NCI-H1930 (cell line): ENCODE data around the gene TAF11.
"Not testable (repeated sequence)": the region's sequence is repeated elsewhere in the genome, so short reads cannot be mapped to it uniquely, and the experiment has no call there.

ENCODE experiments used
- DNase-seq, 2 experiments: peaks; one replicate each; lab custom pipeline; 2025; lab: John Stamatoyannopoulos, UW

The TAF11 gene, protein sequence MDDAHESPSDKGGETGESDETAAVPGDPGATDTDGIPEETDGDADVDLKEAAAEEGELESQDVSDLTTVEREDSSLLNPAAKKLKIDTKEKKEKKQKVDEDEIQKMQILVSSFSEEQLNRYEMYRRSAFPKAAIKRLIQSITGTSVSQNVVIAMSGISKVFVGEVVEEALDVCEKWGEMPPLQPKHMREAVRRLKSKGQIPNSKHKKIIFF

DNA sequence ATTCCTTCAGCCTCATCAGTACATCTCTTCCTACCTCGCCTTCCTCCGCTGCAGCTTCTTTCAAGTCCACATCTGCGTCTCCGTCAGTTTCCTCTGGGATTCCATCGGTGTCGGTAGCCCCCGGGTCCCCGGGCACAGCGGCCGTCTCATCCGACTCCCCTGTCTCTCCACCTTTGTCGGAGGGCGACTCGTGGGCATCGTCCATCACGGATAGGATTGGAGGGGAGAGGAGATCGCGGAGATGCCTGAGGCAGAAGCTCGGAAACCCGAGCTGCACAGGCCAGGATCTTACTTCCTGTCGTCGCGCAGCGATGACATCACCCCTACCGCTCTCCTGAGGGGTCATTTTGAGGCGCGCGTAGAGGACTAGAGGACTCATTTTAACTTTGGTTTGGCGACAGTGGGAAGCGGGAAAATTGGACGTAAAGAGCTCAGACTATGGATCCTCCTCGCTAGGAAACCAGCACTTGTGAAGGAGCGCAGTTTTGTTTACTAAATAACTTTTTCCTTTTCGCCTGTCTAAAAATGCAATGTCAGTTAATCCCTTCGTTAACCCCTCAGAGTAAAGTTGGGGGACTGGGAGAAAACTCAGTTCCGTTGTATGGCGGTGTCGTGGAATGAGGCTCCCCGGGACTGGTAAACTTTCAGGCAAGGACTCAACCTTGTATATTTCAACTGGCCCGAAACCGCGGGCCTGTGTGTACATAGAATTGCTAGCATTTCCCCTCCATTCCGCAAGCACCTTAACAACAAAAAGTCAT lies at the start of gene TAF11:
Gene TAF11, minus strand, starts transcription at position 290 of the 761 bp plus-strand sequence. Its CDS starts 85 bp downstream, at position 205.
- peak; percentile 84 to 90 for DNase-seq

GRCh38 chr6:34934516-34934915 lies 46.7 kb upstream of the TAF11 start:
- DNase-seq: no peak

DNA sequence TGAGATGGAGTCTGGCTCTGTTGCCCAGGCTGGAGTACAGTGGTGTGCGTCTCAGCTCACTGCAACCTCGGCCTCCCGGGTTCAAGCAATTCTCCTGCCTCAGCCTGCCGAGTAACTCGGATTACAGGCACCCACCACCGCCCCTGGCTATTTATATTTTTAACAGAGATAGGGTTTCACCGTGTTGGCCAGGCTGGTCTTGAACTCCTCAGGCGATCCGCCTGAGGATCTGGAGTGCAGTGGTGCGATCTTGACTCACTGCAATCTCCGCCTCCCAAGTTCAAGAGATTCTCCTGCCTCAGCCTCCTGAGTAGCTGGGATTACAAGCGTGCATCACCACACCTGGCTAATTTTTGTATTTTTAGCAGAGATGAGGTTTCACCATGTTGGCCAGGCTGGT lies 44.4 kb upstream of the TAF11 start:
- DNase-seq: not testable (repeated sequence)

GRCh38 chr6:34930221-34930620 lies 42.4 kb upstream of the TAF11 start:
- no peak for DNase-seq

DNA sequence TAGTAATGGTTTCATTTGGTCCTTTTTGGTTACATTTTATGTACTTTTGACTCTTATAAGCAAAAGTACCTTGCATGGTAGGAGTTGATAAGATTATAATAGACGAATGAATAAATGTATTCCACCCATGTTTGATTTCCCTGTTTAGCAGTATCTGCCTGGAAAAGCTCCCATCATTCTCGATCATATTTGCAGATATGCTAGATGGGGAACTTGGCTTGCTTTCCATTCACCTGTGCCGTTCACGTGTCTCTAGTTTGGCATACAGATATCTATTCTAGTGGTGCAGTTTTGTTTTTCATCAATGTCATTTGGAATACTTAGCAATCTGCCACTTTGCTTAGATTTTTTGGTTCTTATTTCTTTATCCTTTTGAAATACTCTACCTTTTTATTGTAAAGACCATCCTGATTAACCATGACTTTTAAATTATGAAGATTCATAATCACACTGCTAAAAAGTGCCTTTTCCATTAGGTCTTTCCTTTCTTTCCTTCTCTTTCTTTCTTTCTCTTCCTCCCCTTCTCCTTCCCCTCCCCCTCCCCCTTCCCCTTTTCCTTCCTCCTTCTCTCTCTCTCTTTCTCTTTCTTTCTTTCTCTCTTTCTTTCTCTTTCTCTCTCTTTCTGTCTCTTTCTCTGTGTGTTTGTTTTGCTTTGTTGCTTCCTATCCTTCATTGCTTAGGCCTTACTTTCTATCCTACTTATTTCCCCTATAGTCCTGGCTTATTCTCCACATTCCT lies 41.6 kb upstream of the TAF11 start:
- no peak for DNase-seq

GRCh38 chr6:34928695-34929094 lies 40.9 kb upstream of the TAF11 start:
- no peak for DNase-seq

- DNase-seq: no peak
Observed at GRCh38 chr6:34928220-34928619, 40.4 kb upstream of the TAF11 start.

DNA sequence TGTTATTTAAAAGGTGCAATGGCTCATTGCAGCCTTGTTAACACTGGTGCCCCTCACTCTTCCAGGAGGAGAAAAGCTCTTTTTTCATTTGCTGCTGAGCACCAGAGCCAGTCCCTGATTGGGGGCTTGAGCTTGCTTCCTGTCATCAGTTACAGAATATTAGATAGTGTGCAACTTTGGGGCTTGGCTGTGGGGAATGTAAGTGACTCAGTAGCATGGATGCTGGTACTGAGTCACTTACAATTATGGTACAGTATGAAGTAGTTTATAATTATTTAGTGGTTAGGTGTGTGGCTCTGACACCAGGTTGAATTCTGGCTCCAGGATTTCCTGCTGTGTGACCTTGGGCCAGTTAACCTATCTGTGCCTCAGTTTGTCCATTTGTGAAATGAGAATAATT lies 38.8 kb upstream of the TAF11 start:
- no peak for DNase-seq

- DNase-seq: no peak
Observed at GRCh38 chr6:34924831-34925625, 37.2 kb upstream of the TAF11 start.

DNA sequence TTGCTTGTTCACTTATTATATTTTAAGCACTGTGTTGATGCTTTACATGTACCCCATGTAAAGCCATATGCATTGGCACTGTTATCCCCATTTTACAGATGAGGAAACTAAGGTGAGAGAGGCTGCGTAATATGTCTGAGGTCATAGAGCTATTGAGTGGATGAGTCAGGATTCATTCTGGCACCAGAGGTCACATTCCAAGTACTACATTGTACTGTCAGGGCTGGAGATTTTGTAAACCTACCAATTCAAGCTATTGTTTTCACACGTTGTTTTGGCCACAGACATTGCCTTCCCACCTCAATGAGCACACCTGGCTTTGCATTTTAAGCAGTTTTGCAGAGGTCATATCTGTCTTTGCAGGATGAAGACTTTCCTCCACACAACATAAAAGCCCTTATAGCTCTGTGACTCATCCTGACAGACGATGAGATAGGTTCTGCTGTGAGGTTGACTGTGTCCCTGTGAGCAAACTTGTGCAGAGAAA lies 34.4 kb upstream of the TAF11 start:
- DNase-seq: no peak

DNA sequence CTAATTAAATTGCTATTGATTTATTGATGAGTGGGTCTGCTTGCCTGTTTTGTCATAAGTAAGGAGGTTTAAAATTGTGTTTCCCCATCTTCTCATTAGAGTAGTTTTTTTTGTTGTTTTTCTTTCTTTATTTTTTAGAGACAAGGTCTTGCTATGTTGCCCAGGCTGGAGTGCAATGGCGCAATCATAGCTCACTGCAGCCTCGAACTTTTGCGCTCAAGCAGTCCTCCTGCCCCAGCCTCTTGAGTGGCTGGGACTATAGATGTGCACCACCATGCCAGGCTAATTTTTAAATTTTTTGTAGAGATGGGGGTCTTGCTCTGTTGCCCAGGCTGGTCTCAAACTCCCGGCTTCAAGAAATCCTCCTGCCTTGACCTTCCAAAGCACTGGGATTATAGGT lies 32.3 kb upstream of the TAF11 start:
- DNase-seq: no peak

GRCh38 chr6:34919651-34920050 lies 31.8 kb upstream of the TAF11 start:
- DNase-seq: no peak

DNA sequence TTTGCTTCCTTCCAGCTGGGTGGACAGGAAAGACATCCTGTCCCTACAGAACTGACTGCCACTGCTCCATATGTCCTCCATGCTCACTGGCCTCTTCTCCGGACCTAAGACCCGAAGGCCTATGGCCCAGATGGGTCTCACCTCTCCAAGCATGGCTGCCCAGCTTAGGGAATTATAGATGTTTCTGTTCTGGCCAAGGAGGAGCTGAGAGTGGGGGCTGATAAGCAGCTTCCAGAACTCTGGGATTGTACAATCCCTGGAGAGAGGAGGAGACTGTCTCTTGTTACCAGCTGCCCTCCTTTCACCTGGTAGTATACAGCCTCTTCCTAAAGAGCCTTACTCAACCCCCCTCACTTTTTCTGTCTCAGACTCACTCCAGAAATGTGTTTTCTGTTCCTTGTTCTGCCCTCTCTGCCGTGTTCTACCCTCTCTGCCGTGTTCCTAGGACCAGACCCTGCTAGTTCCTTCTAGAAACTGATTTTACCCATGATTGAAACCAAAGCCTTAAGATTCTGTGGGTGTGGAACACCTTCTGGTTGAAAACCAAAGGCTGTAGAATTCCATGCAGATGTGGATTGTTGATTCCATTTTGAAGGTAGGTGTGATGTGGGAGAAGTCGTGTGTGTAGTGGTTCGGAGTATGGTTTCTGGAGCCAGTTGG lies 29.9 kb upstream of the TAF11 start:
- DNase-seq: no peak

DNA sequence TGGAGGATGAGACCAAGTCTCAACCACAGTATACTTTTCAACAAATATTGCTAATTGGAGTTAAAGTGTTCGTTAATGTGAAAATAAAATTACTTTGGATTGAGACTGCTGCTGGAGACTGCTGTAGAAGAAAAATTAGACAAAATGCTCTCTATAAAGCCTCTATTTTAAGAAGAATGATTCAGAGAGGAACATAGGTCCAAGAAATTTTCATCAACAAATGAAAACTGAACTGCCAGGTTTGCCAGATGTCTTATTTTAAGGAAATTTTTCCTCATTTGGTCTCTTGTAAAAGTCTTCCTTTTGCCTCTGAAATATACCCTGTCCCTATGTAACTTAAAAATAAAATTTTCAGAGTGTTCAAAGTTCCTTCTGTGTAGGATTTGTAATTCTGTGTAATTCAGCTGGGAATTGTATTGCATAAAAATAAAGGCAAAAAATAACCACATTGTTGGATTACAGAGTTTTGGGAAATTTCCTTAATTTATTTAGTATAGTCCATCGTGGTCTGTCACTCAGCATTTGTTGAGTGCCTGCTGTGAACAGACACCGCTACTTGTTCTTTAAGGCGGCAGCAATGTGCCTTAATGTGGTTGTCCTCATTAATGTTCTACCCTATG lies 28.6 kb upstream of the TAF11 start:
- DNase-seq: no peak

DNA sequence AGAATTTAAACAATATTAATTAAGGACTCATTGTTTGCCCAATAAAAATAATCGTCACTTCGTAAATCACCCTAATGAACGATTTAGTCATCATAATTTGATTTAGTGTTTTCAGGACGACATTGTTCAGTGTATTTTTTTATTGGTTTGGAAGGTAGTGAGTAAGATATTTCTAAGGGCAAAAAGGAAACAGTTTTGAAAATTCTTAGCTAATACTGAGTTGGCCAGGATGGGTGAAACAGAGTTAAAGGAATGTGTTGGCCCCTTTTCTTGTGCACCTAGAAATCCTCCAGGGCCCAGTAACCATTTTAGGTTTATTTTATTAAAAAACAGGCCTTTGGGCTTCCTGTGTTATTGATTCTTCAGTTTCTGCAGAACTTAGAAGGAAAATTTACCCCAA lies 26.5 kb upstream of the TAF11 start:
- DNase-seq: no peak

DNA sequence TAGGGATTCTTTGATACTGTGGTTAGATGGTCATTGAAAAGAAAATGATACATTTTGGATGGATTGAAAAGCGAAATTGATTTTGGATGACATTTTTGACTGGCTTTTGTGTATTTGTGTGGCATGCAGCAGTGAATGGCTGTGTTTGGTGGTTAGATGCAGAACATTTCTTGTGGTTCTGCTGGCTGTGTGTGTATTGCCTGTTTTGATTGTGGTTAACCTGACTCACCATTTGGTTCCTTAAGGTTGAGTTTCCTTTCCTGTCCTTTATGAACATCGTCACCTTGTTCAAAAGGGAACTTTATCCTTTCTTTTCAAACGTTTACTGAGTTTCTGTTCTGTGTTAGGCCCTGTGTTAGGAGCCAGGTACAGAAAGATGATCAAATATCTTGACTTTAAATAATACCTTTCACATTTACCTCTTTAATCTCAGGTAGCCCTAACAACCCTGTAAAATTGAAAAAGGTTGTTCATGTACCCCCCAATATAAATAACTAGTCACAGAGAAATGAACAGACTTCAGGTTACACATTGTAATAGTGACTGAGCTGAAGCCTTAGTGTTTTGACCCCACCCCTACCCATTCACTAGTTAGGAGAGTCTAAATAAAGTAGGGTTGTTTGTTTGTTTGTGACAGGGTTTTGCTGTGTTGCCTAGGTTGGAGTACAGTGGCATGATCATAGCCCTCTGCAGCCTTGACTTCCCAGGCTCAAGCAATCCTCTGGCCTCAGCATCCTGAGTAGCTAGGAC lies 25.0 kb upstream of the TAF11 start:
- no peak for DNase-seq

- no peak for DNase-seq
Observed at GRCh38 chr6:34911822-34912221, 24.0 kb upstream of the TAF11 start.

GRCh38 chr6:34909320-34909883 lies 21.6 kb upstream of the TAF11 start:
- peak in 1 of 2 experiments; percentile 29 for DNase-seq

- no peak for DNase-seq
Observed at GRCh38 chr6:34908194-34908593, 20.4 kb upstream of the TAF11 start.

DNA sequence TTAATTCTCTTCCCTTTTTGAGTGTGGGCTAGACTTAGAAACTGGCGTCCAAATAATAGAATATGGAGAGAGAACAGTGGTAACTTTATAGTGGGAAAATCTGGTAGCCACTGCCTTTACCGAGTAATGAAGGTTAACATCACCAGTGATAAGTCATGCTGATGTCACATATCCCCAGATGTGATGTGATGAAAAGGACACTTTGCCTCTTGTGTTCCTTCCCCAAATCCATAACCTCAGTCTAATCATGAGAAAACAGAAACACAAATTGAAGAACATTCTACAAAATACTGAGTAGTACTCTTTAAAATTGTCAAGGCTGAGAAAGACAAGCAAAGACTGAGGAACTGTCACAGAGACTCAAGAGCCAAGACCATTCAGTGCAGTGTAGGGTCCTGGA lies 19.0 kb upstream of the TAF11 start:
- DNase-seq: no peak
